Natural killer cell (primary cell): ENCODE measurements around the gene SCLT1. TPM values are rescaled to one million over a fixed set of nuclear protein-coding genes. Genes with fewer than 3 reads are reported as not detected.

Source experiments
- ATAC-seq, 3 donors: fragments of 150-1000 bp in 2 of 3; fragments of 200-7000 bp in 1 of 3; cut with Tn5 transposase; 1 replicate in 1 of 3; 2 replicates in 2 of 3; pipeline ENCODE4 v1.10.0; 2021; ENCODE audit warnings: mild to moderate bottlenecking in 2 of 3, moderate library complexity in 2 of 3
- DNase-seq, 2 donors: peaks; one replicate each; pipeline versions ENCODE4 v3.0.0 to v3.0.0-alpha.2; 2013 to 2021; ENCODE audit warnings: mixed read lengths in 1 of 2
- H3K27ac ChIP-seq: one replicate; pipeline ENCODE4 v1.5.1; 2013; ENCODE audit warnings: mild to moderate bottlenecking, low read length
- H3K27me3 ChIP-seq: one replicate; pipeline ENCODE4 v1.6.1; 2013; ENCODE audit warnings: low read length; ENCODE audit not compliant: control insufficient read depth, insufficient read depth
- H3K36me3 ChIP-seq: one replicate; pipeline ENCODE4 v1.6.1; 2013; ENCODE audit warnings: low read length; ENCODE audit not compliant: control insufficient read depth, insufficient read depth
- H3K4me1 ChIP-seq: one replicate; pipeline ENCODE4 v1.6.1; 2013; ENCODE audit warnings: low read length; ENCODE audit not compliant: control insufficient read depth, insufficient read depth
- H3K4me3 ChIP-seq: one replicate; pipeline ENCODE4 v1.5.1; 2013; ENCODE audit warnings: low read length
- H3K9me3 ChIP-seq: one replicate; pipeline ENCODE4 v1.6.1; 2013; ENCODE audit warnings: low read length; ENCODE audit not compliant: control insufficient read depth, insufficient read depth
- H3K27ac Mint-ChIP-seq, 2 donors: one replicate each; pipeline ENCODE4 v1.8.0; 2022; ENCODE audit warnings: mild to moderate bottlenecking in 2 of 2, mixed read lengths in 2 of 2, moderate library complexity in 1 of 2
- H3K27me3 Mint-ChIP-seq, 2 donors: one replicate each; pipeline ENCODE4 v1.8.0; 2022; ENCODE audit warnings: low read depth in 2 of 2, mixed read lengths in 2 of 2
- H3K36me3 Mint-ChIP-seq: one replicate; pipeline ENCODE4 v1.8.0; 2022; ENCODE audit warnings: mixed read lengths
- H3K4me1 Mint-ChIP-seq, 2 donors: one replicate each; pipeline ENCODE4 v1.8.0; 2022; ENCODE audit warnings: mixed read lengths in 2 of 2
- H3K4me3 Mint-ChIP-seq: one replicate; pipeline ENCODE4 v1.8.0; 2022; ENCODE audit warnings: mild to moderate bottlenecking, moderate library complexity, mixed read lengths
- H3K9me3 Mint-ChIP-seq, 2 donors: one replicate each; pipeline ENCODE4 v1.8.0; 2022; ENCODE audit warnings: mixed read lengths in 2 of 2
- CTCF ChIP-seq: fragments of 200-600 bp; IDR thresholded peaks from one replicate; pipeline ENCODE4 v1.8.0; 2022; ENCODE audit warnings: antibody characterized with exemption
- WGBS: methylation state at CpG from one replicate; pipeline ENCODE4 v1.1.7; 2013; ENCODE audit warnings: missing lambda C conversion rate; ENCODE audit not compliant: insufficient coverage; 5-methylcytosine and 5-hydroxymethylcytosine counted together
- intact Hi-C: fragments of 100-400 bp; cut with micrococcal nuclease; formaldehyde crosslinking; loops from one replicate; pipeline ENCODE4 v1.14.2; 2022
- total RNA-seq, 4 donors: library from RNA; stranded (reverse); fragments of 120-200 nt in 1 of 4; gene quantifications; one replicate each; pipeline versions ENCODE4 v1.2.3 to v1.2.4, GENCODE V29; 2013 to 2022

The SCLT1 gene
- total RNA-seq, 3 donors from 2014 or later (not counting 1 experiment from before 2014, with no cell fraction given), result 54.0 to 59.9 (median 55.4) TPM

GRCh38 chr4:128913228-128913627 lies 180.1 kb downstream of the SCLT1 start:
- WGBS, result 56% methylated on average over 1 of the region's 1 CpG
- Mint-ChIP-seq H3K36me3 (no peaks in the 10 kb centered on the region), H3K4me1 (peaks cover 47% of the 10 kb centered on the region in 2 donors), H3K27me3 (no peaks in the 10 kb centered on the region), H3K9me3 (no peaks in the 10 kb centered on the region), H3K4me3 (peak overlapping the region; percentile 47), H3K27ac (peak overlapping the region; percentile 11 to 90)
- TF ChIP-seq CTCF, result no peak
- H3K9me3 ChIP-seq, result no peaks in the 10 kb centered on the region
- no peak overlapping the region for H3K4me3 ChIP-seq
- peak overlapping the region; percentile 44 for H3K27ac ChIP-seq
- no peak for ATAC-seq
- no peaks in the 10 kb centered on the region for H3K36me3 ChIP-seq
- intact Hi-C loops, result no loop called here
- DNase-seq, result no peak
- H3K4me1 ChIP-seq, result peaks cover 22% of the 10 kb centered on the region
- no peaks in the 10 kb centered on the region for H3K27me3 ChIP-seq

GRCh38 chr4:128908735-128909134 lies 184.6 kb downstream of the SCLT1 start:
- H3K36me3 ChIP-seq, result no peaks in the 10 kb centered on the region
- H3K27ac Mint-ChIP-seq, result peak overlapping the region; percentile 2 to 54
- ATAC-seq (peak in 2 of 3 donors; percentile 32 to 50), DNase-seq (no peak)
- 59% methylated on average over 5 of the region's 5 CpGs for WGBS
- intact Hi-C loops, result no loop called here
- H3K4me1 Mint-ChIP-seq, result peaks cover 34 to 45% of the 10 kb centered on the region in 2 donors
- H3K9me3 ChIP-seq, result no peaks in the 10 kb centered on the region
- no peak for TF ChIP-seq CTCF
- no peaks in the 10 kb centered on the region for H3K36me3 Mint-ChIP-seq
- H3K4me3 Mint-ChIP-seq, result no peak overlapping the region
- H3K4me1 ChIP-seq, result peaks cover 6% of the 10 kb centered on the region
- no peak overlapping the region for H3K27ac ChIP-seq
- no peaks in the 10 kb centered on the region for H3K27me3 ChIP-seq
- no peak overlapping the region for H3K4me3 ChIP-seq
- H3K27me3 Mint-ChIP-seq, result no peaks in the 10 kb centered on the region
- H3K9me3 Mint-ChIP-seq, result no peaks in the 10 kb centered on the region

- WGBS, result 100% methylated on average over 2 of the region's 2 CpGs
- ATAC-seq, result no peak
These were observed 185.4 kb downstream of the SCLT1 start for GRCh38 chr4:128907981-128908380.

More at GRCh38 chr4:128907981-128908380, 185.4 kb downstream of the SCLT1 start:
- no peak overlapping the region for H3K27ac ChIP-seq
- TF ChIP-seq CTCF, result no peak
- no peaks in the 10 kb centered on the region for H3K9me3 ChIP-seq
- H3K27me3 ChIP-seq, result no peaks in the 10 kb centered on the region
- H3K36me3 ChIP-seq, result no peaks in the 10 kb centered on the region
- H3K36me3 Mint-ChIP-seq, result no peaks in the 10 kb centered on the region
- peaks cover 2% of the 10 kb centered on the region for H3K4me1 ChIP-seq
- peaks cover 26 to 37% of the 10 kb centered on the region in 2 donors for H3K4me1 Mint-ChIP-seq
- H3K4me3 Mint-ChIP-seq, result no peak overlapping the region
- intact Hi-C loops, result no loop called here
- H3K4me3 ChIP-seq, result no peak overlapping the region
- no peak overlapping the region for H3K27ac Mint-ChIP-seq
- no peaks in the 10 kb centered on the region for H3K27me3 Mint-ChIP-seq
- H3K9me3 Mint-ChIP-seq, result no peaks in the 10 kb centered on the region
- no peak for DNase-seq
